Left cardiac atrium (tissue), 4 donors: ENCODE results near the gene SRC. TPM values are rescaled to one million over a fixed set of nuclear protein-coding genes. Genes with fewer than 3 reads are reported as not detected.

Experiments used
- ATAC-seq, 2 donors: fragments of 200-7000 bp; cut with Tn5 transposase; one replicate each; pipeline ENCODE4 v1.9.1; 2020; ENCODE audit warnings: mild to moderate bottlenecking in 2 of 2, moderate library complexity in 2 of 2
- DNase-seq: peaks from one replicate; pipeline ENCODE4 v3.0.0-alpha.2; 2020
- intact Hi-C, 2 donors: fragments of 100-400 bp; cut with DNase I; formaldehyde crosslinking; loops; one replicate each; pipeline versions ENCODE4 v1.14.1 to v1.15.1; 2022 to 2023
- total RNA-seq, 2 donors: library from RNA; stranded (reverse); fragmentation: NEBNext Ultra II Directional; extraction: Animal tissue kit (Norgen Biotek cat#: 25700); gene quantifications; one replicate each; pipeline ENCODE4 v1.2.1, GENCODE V29; 2021
- donor health status: DM: no; HTN: yes; CAD: no.
- donor health status: DM: no; HTN: yes; CAD: no; lungs with severe emphysema.
- donor health status: DM: yes; HTN: yes; CAD: no.
- donor health status: Dilated cardiomyopathy.

SRC gene
- total RNA-seq, 2 donors from 2014 or later = 9.2 to 10.2 TPM

- no peak for ATAC-seq
- intact Hi-C loops = no loop called here
- DNase-seq = no peak
These were observed 31.8 kb upstream of the SRC start for GRCh38 chr20:37314099-37314498.

- ATAC-seq = peak; percentile 23 to 48
- intact Hi-C loops = no loop called here
- peak; percentile 61 for DNase-seq
These were observed 31.3 kb upstream of the SRC start for GRCh38 chr20:37314617-37315016.

- intact Hi-C loops = no loop called here
- peak; percentile 86 for DNase-seq
- ATAC-seq = peak; percentile 94 to 96
These were observed 30.9 kb upstream of the SRC start for GRCh38 chr20:37315021-37315451.

GRCh38 chr20:37315452-37316110 is 30.4 kb upstream of the SRC start:
- intact Hi-C loops = no loop called here
- no peak for DNase-seq
- ATAC-seq = peak in 1 of 2 donors; percentile 47

- intact Hi-C loops = no loop called here
- DNase-seq (no peak), ATAC-seq (no peak)
These were observed 29.7 kb upstream of the SRC start for GRCh38 chr20:37316116-37316774.

- DNase-seq (no peak), ATAC-seq (no peak)
- intact Hi-C loops = no loop called here
These were observed 29.2 kb upstream of the SRC start for GRCh38 chr20:37316775-37317170.

GRCh38 chr20:37317316-37317715 is 28.6 kb upstream of the SRC start:
- no peak for DNase-seq

GRCh38 chr20:37317994-37318640 is 27.8 kb upstream of the SRC start:
- intact Hi-C loops = no loop called here
- DNase-seq (no peak), ATAC-seq (no peak)

More at GRCh38 chr20:37317316-37317715, 28.6 kb upstream of the SRC start:
- ATAC-seq = no peak
- intact Hi-C loops = no loop called here

GRCh38 chr20:37319151-37319671 is 26.7 kb upstream of the SRC start:
- DNase-seq (no peak), ATAC-seq (no peak)
- intact Hi-C loops = no loop called here

- ATAC-seq (no peak), DNase-seq (no peak)
- intact Hi-C loops = no loop called here
These were observed 22.0 kb upstream of the SRC start for GRCh38 chr20:37323985-37324384.

- intact Hi-C loops = no loop called here
- no peak for DNase-seq
- ATAC-seq = no peak
These were observed 20.7 kb upstream of the SRC start for GRCh38 chr20:37325206-37325605.

- ATAC-seq = no peak
- intact Hi-C loops = no loop called here
- no peak for DNase-seq
These were observed 19.3 kb upstream of the SRC start for GRCh38 chr20:37326666-37327065.

GRCh38 chr20:37327748-37328147 is 18.2 kb upstream of the SRC start:
- peak; percentile 70 to 73 for ATAC-seq
- DNase-seq = peak; percentile 79
- intact Hi-C loops = no loop called here

- ATAC-seq (no peak), DNase-seq (no peak)
- intact Hi-C loops = no loop called here
These were observed 17.6 kb upstream of the SRC start for GRCh38 chr20:37328149-37328945.

- intact Hi-C loops = no loop called here
These were observed 16.3 kb upstream of the SRC start for GRCh38 chr20:37329481-37330165.

GRCh38 chr20:37330316-37330715 is 15.6 kb upstream of the SRC start:
- ATAC-seq (no peak), DNase-seq (no peak)
- intact Hi-C loops = no loop called here

More at GRCh38 chr20:37329481-37330165, 16.3 kb upstream of the SRC start:
- no peak for ATAC-seq
- no peak for DNase-seq

- DNase-seq = no peak
- no peak for ATAC-seq
- intact Hi-C loops = no loop called here
These were observed 14.7 kb upstream of the SRC start for GRCh38 chr20:37331060-37331857.
